ENCODE measurements around the gene POU2F3. TPM values are rescaled to one million over a fixed set of nuclear protein-coding genes. Genes with fewer than 3 reads are reported as not detected.

Gene POU2F3
- total and polyA plus RNA-seq, 9 donors, result 0.10 to 3.1 (median 0.55) TPM

DNA sequence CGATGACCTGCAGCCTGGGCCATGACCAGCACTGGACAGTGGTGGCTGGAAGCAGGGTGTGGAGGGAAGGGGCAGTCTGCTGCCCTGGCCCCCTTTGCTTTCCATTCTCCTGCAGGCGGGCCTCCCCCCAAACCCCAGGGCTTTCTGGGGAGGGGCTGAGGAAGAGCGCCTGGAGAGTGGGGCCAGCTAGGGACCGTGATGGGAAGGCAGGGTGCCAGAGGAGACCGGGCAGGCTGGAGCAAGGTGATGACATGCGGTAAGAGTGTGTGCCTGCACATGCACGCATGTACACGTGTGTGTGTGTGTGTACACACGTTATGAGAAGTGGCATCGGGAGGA lies 21.3 kb upstream of the POU2F3 start:
- no peak overlapping the region for H3K27ac ChIP-seq (ENCODE audit: low read length)
- no peak for DNase-seq
- H3K9me3 ChIP-seq (replicated peaks; ENCODE audit: control insufficient read depth, low read depth, low read length), result no peaks in the 10 kb centered on the region
- no peaks in the 10 kb centered on the region for H3K27me3 ChIP-seq (ENCODE audit: control insufficient read depth, insufficient read depth, low read length)
- H3K4me1 ChIP-seq (ENCODE audit: control insufficient read depth, insufficient read depth, low read length), result peaks cover 50% of the 10 kb centered on the region
- H3K4me3 ChIP-seq (ENCODE audit: low read length), result no peak overlapping the region
- 45% methylated on average over 8 of the region's 10 CpGs for WGBS (ENCODE audit: insufficient coverage)
- peaks cover 19% of the 10 kb centered on the region for H3K36me3 ChIP-seq (ENCODE audit: control insufficient read depth, insufficient read depth, low read length)

GRCh38 chr11:120219232-120219937 lies 20.6 kb upstream of the POU2F3 start:
- no peak for DNase-seq
- WGBS (ENCODE audit: insufficient coverage), result 43% methylated on average over 11 of the region's 13 CpGs
- Histone ChIP-seq H3K27ac (ENCODE audit: low read length) (no peak overlapping the region), H3K4me1 (ENCODE audit: control insufficient read depth, insufficient read depth, low read length) (peaks cover 57% of the 10 kb centered on the region), H3K4me3 (ENCODE audit: low read length) (no peak overlapping the region), H3K36me3 (ENCODE audit: control insufficient read depth, insufficient read depth, low read length) (peaks cover 19% of the 10 kb centered on the region), H3K27me3 (ENCODE audit: control insufficient read depth, insufficient read depth, low read length) (no peaks in the 10 kb centered on the region), H3K9me3 (replicated peaks; ENCODE audit: control insufficient read depth, low read depth, low read length) (no peaks in the 10 kb centered on the region)

GRCh38 chr11:120219938-120220746 lies 19.8 kb upstream of the POU2F3 start:
- no peak for DNase-seq
- Histone ChIP-seq H3K27me3 (ENCODE audit: control insufficient read depth, insufficient read depth, low read length) (no peaks in the 10 kb centered on the region), H3K36me3 (ENCODE audit: control insufficient read depth, insufficient read depth, low read length) (peaks cover 15% of the 10 kb centered on the region), H3K27ac (ENCODE audit: low read length) (no peak overlapping the region), H3K4me3 (ENCODE audit: low read length) (no peak overlapping the region), H3K4me1 (ENCODE audit: control insufficient read depth, insufficient read depth, low read length) (peaks cover 64% of the 10 kb centered on the region), H3K9me3 (replicated peaks; ENCODE audit: control insufficient read depth, low read depth, low read length) (no peaks in the 10 kb centered on the region)
- 49% methylated on average over 9 of the region's 9 CpGs for WGBS (ENCODE audit: insufficient coverage)

- Histone ChIP-seq H3K4me1 (ENCODE audit: control insufficient read depth, insufficient read depth, low read length) (peaks cover 65% of the 10 kb centered on the region), H3K27ac (ENCODE audit: low read length) (no peak overlapping the region), H3K27me3 (ENCODE audit: control insufficient read depth, insufficient read depth, low read length) (no peaks in the 10 kb centered on the region), H3K9me3 (replicated peaks; ENCODE audit: control insufficient read depth, low read depth, low read length) (no peaks in the 10 kb centered on the region), H3K4me3 (ENCODE audit: low read length) (no peak overlapping the region), H3K36me3 (ENCODE audit: control insufficient read depth, insufficient read depth, low read length) (peaks cover 10% of the 10 kb centered on the region)
- 83% methylated on average over 2 of the region's 4 CpGs for WGBS (ENCODE audit: insufficient coverage)
- DNase-seq, result no peak
Observed at GRCh38 chr11:120220747-120221037, 19.2 kb upstream of the POU2F3 start.

DNA sequence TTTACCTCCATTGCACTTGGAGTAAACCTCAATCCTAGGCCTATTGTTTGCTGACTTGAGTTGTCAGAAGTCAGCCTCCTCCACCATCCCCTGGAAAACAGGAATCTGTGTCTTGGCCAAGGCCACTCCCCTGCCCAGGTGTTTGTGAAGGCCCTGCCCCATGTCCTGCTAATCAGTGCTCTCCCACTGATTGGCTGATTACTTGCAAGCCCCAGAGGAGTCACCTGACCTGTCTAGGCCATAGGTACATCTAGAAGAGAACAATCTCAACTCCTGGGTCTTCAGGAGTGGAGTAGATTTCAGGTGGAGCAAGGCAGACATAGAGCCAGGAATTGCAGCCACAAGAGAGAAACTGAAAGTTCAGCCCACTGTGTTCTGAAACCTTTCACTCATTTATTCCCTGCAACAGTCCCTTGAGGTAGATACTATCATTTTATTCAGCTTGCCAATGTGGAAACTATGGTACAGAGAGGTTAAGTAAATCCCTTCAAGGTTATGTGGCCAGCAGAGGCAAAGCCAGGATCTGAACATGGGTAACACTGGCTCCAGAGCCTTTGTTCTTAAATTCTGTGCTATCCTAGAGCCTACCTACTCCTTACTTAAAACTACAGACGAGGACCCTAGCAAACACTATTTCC lies 18.7 kb upstream of the POU2F3 start:
- Histone ChIP-seq H3K9me3 (replicated peaks; ENCODE audit: control insufficient read depth, low read depth, low read length) (no peaks in the 10 kb centered on the region), H3K27ac (ENCODE audit: low read length) (no peak overlapping the region), H3K27me3 (ENCODE audit: control insufficient read depth, insufficient read depth, low read length) (no peaks in the 10 kb centered on the region), H3K4me1 (ENCODE audit: control insufficient read depth, insufficient read depth, low read length) (peaks cover 64% of the 10 kb centered on the region), H3K36me3 (ENCODE audit: control insufficient read depth, insufficient read depth, low read length) (peaks cover 7% of the 10 kb centered on the region), H3K4me3 (ENCODE audit: low read length) (no peak overlapping the region)
- no peak for DNase-seq
- WGBS (ENCODE audit: insufficient coverage), result 20% methylated on average over 1 of the region's 1 CpG

- Histone ChIP-seq H3K27me3 (ENCODE audit: control insufficient read depth, insufficient read depth, low read length) (no peaks in the 10 kb centered on the region), H3K36me3 (ENCODE audit: control insufficient read depth, insufficient read depth, low read length) (peaks cover 21% of the 10 kb centered on the region), H3K27ac (ENCODE audit: low read length) (no peak overlapping the region), H3K9me3 (replicated peaks; ENCODE audit: control insufficient read depth, low read depth, low read length) (no peaks in the 10 kb centered on the region), H3K4me1 (ENCODE audit: control insufficient read depth, insufficient read depth, low read length) (peaks cover 64% of the 10 kb centered on the region), H3K4me3 (ENCODE audit: low read length) (no peak overlapping the region)
- DNase-seq, result no peak
- WGBS (ENCODE audit: insufficient coverage), result 58% methylated on average over 6 of the region's 8 CpGs
Observed at GRCh38 chr11:120222916-120223315, 17.0 kb upstream of the POU2F3 start.

GRCh38 chr11:120223793-120224192 lies 16.1 kb upstream of the POU2F3 start:
- Histone ChIP-seq H3K36me3 (ENCODE audit: control insufficient read depth, insufficient read depth, low read length) (peaks cover 21% of the 10 kb centered on the region), H3K27ac (ENCODE audit: low read length) (no peak overlapping the region), H3K9me3 (replicated peaks; ENCODE audit: control insufficient read depth, low read depth, low read length) (no peaks in the 10 kb centered on the region), H3K4me1 (ENCODE audit: control insufficient read depth, insufficient read depth, low read length) (peaks cover 56% of the 10 kb centered on the region), H3K27me3 (ENCODE audit: control insufficient read depth, insufficient read depth, low read length) (no peaks in the 10 kb centered on the region), H3K4me3 (ENCODE audit: low read length) (no peak overlapping the region)
- WGBS (ENCODE audit: insufficient coverage), result 0% methylated on average over 1 of the region's 1 CpG
- DNase-seq, result no peak

DNA sequence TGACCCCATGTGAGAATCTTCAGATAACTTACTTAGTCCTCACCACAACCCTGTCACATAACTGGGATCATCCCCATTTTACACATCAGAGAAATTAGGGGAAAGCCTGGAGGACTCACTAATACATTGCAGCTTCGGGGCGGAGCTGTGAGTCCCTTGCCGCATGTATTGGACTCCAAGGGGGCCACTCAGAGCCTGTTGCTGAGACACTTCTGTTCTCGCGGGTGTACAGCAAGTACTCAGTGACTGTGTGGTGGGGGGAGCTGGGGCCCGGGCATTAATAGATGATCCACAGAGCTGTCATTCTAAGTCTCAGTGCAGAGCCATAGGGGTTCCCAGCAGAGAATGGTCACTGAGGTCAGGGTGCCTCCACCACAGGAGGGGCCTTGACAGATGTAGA lies 15.6 kb upstream of the POU2F3 start:
- Histone ChIP-seq H3K4me1 (ENCODE audit: control insufficient read depth, insufficient read depth, low read length) (peaks cover 50% of the 10 kb centered on the region), H3K4me3 (ENCODE audit: low read length) (no peak overlapping the region), H3K9me3 (replicated peaks; ENCODE audit: control insufficient read depth, low read depth, low read length) (no peaks in the 10 kb centered on the region), H3K27me3 (ENCODE audit: control insufficient read depth, insufficient read depth, low read length) (no peaks in the 10 kb centered on the region), H3K27ac (ENCODE audit: low read length) (peak overlapping the region; percentile 73), H3K36me3 (ENCODE audit: control insufficient read depth, insufficient read depth, low read length) (peaks cover 27% of the 10 kb centered on the region)
- 54% methylated on average over 6 of the region's 6 CpGs for WGBS (ENCODE audit: insufficient coverage)
- DNase-seq, result no peak

DNA sequence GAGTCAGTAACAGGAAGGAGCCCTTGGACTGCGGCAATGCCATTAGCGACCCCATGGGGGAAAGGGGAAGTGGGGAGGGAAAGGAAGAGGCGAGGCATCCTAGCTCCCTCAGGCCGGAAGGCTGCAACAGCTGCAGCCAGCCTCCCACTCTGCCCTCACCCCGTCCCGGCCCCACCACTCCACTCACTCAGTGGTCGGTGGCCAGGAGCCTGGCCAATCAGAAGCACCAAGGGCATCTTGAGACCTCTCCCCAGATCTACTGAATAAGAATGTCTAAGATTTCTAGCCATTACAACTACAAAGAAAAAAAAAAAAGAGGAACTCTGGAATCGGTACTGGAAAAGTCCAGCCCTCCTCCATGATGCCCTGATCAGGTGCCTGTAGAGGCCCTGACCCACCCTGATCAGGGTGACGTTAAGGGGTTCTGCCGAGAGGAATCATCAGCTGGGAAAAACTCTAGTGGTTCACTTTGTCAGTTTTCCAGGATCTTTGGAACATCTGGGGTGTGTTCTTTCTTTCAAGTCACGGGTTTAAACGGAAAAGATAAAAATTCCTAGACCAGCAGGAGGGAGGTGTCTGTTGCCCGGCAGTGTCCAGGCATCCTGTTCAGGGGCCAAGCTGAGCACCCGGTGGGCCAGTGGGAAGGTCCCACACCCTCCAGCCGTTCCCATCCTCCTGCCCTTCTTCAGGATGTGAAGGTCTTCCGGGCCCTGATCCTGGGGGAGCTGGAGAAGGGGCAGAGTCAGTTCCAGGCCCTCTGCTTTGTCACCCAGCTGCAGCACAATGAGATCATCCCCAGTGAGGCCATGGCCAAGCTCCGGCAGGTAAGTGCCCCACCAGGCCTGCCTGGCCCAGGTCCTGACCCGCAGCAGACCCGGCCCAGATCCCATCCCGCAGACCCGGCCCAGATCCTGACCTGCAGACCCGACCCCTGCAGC lies 14.7 kb upstream of the POU2F3 start:
- H3K4me3 ChIP-seq (ENCODE audit: low read length), result no peak overlapping the region
- H3K9me3 ChIP-seq (replicated peaks; ENCODE audit: control insufficient read depth, low read depth, low read length), result no peaks in the 10 kb centered on the region
- WGBS (ENCODE audit: insufficient coverage), result 30% methylated on average over 11 of the region's 22 CpGs
- peak; percentile 75 for DNase-seq
- H3K27me3 ChIP-seq (ENCODE audit: control insufficient read depth, insufficient read depth, low read length), result no peaks in the 10 kb centered on the region
- peak overlapping the region; percentile 73 for H3K27ac ChIP-seq (ENCODE audit: low read length)
- H3K4me1 ChIP-seq (ENCODE audit: control insufficient read depth, insufficient read depth, low read length), result peaks cover 42% of the 10 kb centered on the region
- H3K36me3 ChIP-seq (ENCODE audit: control insufficient read depth, insufficient read depth, low read length), result peaks cover 29% of the 10 kb centered on the region
